IPS-18c (cell line): Measurements from ENCODE around the gene GAPDHS.

Experiments used
- H3K4me3 ChIP-seq: 2 replicates; pipeline ENCODE4 v1.7.0; 2013; ENCODE audit warnings: low read depth, mild to moderate bottlenecking, low read length, moderate library complexity; ENCODE audit not compliant: insufficient read depth
- H3K9me3 ChIP-seq: one replicate; pipeline ENCODE4 v1.6.1; 2013; ENCODE audit warnings: mild to moderate bottlenecking, low read length, moderate library complexity; ENCODE audit not compliant: control insufficient read depth, insufficient read depth

GAPDHS gene

DNA sequence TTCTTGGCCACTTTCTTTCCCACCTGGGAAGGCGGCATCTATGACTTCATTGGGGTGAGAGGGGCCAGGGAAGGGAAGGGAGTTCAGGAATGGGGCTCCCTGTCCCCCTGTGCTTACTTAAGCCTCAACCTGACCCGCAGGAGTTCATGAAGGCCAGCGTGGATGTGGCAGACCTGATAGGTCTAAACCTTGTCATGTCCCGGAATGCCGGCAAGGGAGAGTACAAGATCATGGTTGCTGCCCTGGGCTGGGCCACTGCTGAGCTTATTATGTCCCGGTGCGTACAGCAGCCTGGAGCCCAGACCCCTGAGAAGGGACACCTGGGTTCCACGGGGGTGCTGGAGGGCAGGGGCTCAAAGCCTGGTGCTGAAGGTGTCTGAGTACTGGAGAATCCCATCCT is 13.3 kb downstream of the GAPDHS start:
- peaks cover 2% of the 10 kb centered on the region for H3K9me3 ChIP-seq

DNA sequence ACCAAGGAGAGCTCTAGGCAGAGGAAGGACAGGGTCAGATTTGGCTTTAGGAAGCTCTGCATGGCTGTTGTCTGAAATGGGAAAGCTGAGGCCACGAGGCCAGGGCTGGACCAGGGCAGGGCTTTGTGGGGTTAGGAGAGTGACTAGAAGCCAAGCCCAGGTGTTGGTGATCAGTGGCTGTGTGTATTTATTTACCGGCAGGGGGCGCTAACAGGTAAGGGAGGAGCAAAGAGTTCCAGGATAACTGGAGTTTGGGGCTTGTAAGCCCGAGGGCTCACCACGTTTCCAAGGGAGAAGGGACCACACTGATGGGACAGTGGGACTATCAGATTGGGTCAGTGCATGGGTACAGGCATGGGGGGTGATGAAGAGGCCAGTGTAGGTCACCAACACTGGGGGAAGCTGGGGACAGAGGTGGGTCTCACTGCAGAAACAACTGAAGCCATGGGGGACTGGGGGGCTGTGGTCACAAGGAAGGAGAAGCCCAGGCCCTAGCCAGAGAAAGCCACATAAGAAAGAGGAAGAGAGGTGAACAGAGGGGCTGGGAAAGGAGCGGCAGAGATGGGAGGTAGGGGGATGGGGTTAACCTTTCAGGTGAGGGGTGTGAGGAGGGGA is 16.0 kb downstream of the GAPDHS start:
- Histone ChIP-seq H3K4me3 (no peak overlapping the region), H3K9me3 (no peaks in the 10 kb centered on the region)

More for the DNA sequence above, 13.3 kb downstream of the GAPDHS start:
- peak overlapping the region; percentile 86 for H3K4me3 ChIP-seq

GRCh38 chr19:35549879-35550523 is 16.7 kb downstream of the GAPDHS start:
- peak overlapping the region; percentile 1; the same call in 1 of the 2 replicates for H3K4me3 ChIP-seq
- no peaks in the 10 kb centered on the region for H3K9me3 ChIP-seq

DNA sequence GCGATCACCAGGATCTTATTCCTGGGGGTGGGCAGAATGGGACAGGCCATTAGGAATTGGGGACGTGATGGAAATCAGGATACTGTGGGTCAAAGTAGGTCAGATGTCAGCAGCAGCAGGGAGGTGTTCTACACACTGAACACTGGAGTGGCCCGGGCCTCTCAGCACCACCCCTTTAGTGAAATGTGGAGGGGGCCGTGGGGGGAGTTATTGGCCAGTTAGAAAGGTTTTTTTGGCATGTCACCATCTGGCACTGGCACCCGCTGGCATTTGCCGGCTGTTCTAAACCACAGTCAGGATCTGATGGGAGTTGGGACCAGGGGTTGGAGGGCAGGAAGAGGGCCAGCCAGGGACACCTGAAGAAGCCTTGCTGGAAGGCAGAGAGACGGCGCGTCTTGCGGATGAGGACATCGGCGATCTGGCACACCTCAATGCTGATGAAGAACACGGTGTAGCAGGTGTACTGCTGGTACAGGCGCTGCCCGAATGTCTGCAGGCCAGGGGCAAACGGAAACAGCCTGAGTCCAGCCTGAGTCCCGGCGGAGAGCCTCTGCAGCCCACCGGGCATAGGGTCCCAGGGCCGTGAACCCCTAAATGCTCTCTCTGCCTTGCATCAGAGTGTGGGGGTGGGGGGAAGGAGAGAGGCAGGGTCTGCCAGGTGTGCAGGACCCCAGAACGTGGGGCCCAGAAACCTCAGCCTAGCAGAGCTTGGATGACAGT is 18.0 kb downstream of the GAPDHS start:
- no peak overlapping the region for H3K4me3 ChIP-seq
- H3K9me3 ChIP-seq: no peaks in the 10 kb centered on the region

DNA sequence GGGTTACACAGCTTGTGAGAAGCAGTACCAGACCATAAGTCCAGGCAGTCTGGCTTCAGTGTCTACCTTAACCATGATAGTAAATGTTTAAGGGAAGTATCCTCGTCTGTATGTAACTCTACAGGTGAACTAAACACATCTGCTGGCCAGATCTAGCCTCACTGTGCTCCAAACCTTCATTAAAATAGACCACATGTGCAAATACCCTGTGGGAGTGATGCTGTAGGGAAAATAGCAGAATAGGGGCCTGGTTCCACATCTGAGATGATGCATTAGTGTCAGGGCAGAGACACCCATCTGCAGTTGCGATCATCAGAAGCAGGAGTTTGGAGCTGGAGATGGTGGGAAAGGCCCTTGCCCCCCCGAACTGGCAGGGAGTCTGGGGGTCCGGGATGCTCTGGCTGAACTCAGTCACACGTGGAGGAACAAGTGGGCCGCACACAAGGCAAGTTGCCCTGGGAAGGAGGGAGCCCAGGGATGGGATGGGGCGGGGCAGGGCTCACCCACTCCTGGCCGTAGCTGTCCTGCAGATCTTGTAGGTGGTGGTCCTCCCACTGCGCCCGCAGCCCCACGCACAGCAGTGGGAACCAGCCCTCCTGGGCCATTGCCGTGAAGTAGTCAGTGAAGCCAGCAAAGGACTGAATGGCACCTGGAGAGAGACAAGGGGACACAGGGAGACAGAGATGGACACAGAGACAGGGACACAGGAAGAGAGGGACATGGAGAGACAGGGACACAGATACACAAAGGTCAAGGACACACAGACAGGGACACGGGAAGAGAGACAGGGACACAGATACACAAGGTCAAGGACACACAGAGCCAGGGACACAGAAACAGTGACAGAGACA is 19.5 kb downstream of the GAPDHS start:
- H3K4me3 ChIP-seq: no peak overlapping the region

GRCh38 chr19:35553385-35554000 is 20.2 kb downstream of the GAPDHS start:
- Histone ChIP-seq H3K4me3 (no peak overlapping the region), H3K9me3 (no peaks in the 10 kb centered on the region)

More for the DNA sequence above, 19.5 kb downstream of the GAPDHS start:
- no peaks in the 10 kb centered on the region for H3K9me3 ChIP-seq

GRCh38 chr19:35554076-35554475 is 20.8 kb downstream of the GAPDHS start:
- Histone ChIP-seq H3K4me3 (no peak overlapping the region), H3K9me3 (no peaks in the 10 kb centered on the region)

DNA sequence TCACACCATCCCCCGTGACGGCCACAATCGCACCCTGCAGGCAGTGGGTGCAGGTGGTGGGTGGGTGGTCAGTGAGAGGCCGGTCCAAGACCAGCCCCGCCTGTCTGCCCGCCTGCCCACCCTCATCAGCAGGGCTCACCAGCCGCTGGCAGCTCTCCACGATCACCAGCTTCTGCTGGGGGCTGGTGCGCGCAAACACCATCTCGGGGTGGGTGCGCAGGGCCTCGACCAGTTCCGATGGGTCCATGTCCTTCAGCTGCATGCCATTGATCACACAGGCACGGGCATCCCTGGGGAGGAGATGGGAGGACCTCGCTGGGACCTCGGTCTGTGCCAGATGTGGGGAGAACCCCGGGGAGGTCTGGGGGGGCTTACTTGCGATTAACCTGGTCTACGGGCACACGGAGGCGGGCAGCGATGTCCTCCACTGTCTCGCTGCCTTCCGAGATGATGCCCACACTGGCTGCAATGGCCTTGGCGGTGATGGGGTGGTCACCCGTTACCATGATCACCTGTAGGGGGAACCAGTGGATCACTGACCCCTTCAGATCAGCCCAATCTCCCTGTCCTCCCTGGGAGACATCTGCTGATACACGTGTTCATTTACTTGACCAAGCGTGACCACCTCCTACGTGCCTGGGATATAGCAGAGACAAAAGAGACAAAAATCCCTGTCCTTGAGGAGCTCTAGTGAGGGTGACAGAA is 22.2 kb downstream of the GAPDHS start:
- no peak overlapping the region for H3K4me3 ChIP-seq
- H3K9me3 ChIP-seq: no peaks in the 10 kb centered on the region

- no peak overlapping the region for H3K4me3 ChIP-seq
- H3K9me3 ChIP-seq: no peaks in the 10 kb centered on the region
These were observed 22.9 kb downstream of the GAPDHS start for GRCh38 chr19:35556025-35556590.

GRCh38 chr19:35556846-35557538 is 23.7 kb downstream of the GAPDHS start:
- no peak overlapping the region; the same call in 1 of the 2 replicates for H3K4me3 ChIP-seq
- no peaks in the 10 kb centered on the region for H3K9me3 ChIP-seq

DNA sequence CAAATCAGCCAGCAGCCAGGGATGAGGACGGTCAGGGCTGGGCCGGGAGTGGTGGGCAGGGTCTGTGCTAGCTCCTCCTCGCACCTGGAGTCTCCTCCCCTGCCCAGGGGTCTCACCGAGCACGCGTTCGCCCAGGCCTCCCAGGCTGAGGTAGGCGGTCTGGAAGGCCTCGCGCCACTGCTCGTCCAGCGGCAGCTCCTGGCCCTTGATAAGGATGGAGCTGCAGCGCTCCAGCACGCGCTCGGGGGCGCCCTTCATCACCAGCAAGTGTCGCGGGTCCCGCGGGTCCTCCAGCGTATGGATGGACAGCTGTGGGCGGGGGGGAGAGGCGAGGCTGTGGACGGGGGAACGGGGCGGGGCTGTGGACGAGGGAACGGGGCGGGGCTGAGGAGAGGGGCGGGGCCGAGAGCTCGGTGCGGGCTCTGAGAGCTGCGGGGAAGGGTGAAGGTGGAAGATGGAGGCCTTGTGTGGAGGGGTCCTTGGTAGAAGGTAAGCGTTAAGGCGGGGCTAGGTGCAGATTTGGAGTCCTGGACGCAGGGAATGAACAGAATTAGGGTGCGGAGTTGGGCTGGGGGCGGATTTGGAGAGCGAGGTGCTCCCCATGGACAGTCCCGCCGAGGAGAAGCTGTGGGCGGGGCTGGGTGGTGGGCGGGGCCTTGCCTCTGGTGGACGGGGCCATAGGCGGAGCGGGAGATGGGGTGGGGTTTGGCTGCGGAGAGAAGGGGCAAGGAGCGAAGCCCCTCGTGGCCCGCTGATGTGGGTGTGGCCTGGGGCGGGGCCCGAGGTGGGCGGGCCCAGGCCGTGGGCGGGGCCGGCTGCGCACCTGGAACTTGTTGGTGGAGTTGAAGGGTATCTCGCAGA is 24.5 kb downstream of the GAPDHS start:
- Histone ChIP-seq H3K9me3 (no peaks in the 10 kb centered on the region), H3K4me3 (peak overlapping the region; percentile 71)

GRCh38 chr19:35558400-35559280 is 25.4 kb downstream of the GAPDHS start:
- H3K4me3 ChIP-seq: peak overlapping the region; percentile 71
- H3K9me3 ChIP-seq: no peaks in the 10 kb centered on the region

GRCh38 chr19:35559281-35559659 is 26.0 kb downstream of the GAPDHS start:
- H3K4me3 ChIP-seq: no peak overlapping the region
- no peaks in the 10 kb centered on the region for H3K9me3 ChIP-seq

DNA sequence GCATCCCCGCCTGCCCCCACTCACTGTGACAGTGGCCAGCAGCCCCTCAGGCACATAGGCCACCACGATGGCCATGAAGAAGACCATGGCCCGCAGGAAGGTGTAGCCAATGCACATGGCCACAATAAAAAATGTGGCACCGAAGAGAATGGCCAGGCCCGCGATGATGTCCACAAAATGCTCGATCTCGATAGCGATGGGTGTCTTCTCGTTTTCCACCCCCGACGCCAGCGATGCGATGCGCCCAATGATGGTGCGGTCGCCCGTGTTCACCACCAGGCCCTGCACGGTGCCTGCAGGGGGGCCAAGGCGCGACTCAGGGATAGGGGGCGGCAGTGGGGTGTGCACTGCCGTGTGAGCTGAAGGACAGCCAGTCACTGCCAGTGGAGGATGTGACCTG is 26.5 kb downstream of the GAPDHS start:
- no peaks in the 10 kb centered on the region for H3K9me3 ChIP-seq
- H3K4me3 ChIP-seq: no peak overlapping the region
